ES-I3 (cell line): ENCODE results near the gene FCER1G.

Source experiments
- H3K36me3 ChIP-seq: 2 replicates; pipeline ENCODE4 v1.6.1; 2013; ENCODE audit warnings: mild to moderate bottlenecking, low read length, control low read depth, moderate library complexity; ENCODE audit not compliant: insufficient read depth
- H3K4me1 ChIP-seq: 2 replicates; pipeline ENCODE4 v1.6.1; 2013; ENCODE audit warnings: mild to moderate bottlenecking, control low read depth, low read length; ENCODE audit not compliant: insufficient read depth
- H3K9ac ChIP-seq: 2 replicates; pipeline ENCODE4 v1.6.1; 2013; ENCODE audit warnings: low read depth, mild to moderate bottlenecking, low read length, moderate library complexity
- H3K9me3 ChIP-seq: 2 replicates; pipeline ENCODE4 v1.6.1; 2013; ENCODE audit warnings: mild to moderate bottlenecking, low read length, moderate library complexity; ENCODE audit not compliant: control insufficient read depth, insufficient read depth

FCER1G gene

GRCh38 chr1:161266836-161267235, 51.7 kb downstream of the FCER1G start:
- H3K36me3 ChIP-seq = no peaks in the 10 kb centered on the region
- H3K4me1 ChIP-seq = peaks cover 16% of the 10 kb centered on the region

GRCh38 chr1:161267321-161267720, 52.2 kb downstream of the FCER1G start:
- Histone ChIP-seq H3K9me3 (no peaks in the 10 kb centered on the region), H3K4me1 (peaks cover 16% of the 10 kb centered on the region), H3K36me3 (no peaks in the 10 kb centered on the region), H3K9ac (no peak overlapping the region)

More at GRCh38 chr1:161266836-161267235, 51.7 kb downstream of the FCER1G start:
- H3K9ac ChIP-seq = no peak overlapping the region
- no peaks in the 10 kb centered on the region for H3K9me3 ChIP-seq
